ENCODE measurements around the gene METTL23.

DNA sequence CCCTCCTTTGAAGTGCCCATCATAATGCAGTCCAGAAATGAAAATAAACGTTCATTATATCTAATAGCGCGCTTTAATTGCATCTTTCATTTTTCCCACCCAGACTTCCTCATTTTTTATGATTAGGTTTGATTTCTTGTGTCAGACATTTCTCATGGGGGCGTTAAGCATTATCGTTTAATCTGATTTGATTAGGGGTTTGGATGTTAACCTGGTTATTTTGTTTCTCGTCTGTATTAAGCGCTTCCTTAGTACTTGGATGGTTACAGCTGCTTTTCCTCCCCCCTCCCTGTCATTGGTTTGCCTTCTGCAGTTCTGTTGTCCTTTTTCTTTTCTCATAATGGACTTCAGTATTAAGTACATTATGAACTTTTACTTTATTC lies 11.8 kb downstream of the METTL23 start:
- TF ChIP-seq, protein P1, sequence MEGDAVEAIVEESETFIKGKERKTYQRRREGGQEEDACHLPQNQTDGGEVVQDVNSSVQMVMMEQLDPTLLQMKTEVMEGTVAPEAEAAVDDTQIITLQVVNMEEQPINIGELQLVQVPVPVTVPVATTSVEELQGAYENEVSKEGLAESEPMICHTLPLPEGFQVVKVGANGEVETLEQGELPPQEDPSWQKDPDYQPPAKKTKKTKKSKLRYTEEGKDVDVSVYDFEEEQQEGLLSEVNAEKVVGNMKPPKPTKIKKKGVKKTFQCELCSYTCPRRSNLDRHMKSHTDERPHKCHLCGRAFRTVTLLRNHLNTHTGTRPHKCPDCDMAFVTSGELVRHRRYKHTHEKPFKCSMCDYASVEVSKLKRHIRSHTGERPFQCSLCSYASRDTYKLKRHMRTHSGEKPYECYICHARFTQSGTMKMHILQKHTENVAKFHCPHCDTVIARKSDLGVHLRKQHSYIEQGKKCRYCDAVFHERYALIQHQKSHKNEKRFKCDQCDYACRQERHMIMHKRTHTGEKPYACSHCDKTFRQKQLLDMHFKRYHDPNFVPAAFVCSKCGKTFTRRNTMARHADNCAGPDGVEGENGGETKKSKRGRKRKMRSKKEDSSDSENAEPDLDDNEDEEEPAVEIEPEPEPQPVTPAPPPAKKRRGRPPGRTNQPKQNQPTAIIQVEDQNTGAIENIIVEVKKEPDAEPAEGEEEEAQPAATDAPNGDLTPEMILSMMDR (IDR thresholded peaks at IDR 0.05): no peak
- TF ChIP-seq POLR2AphosphoS5 (IDR thresholded peaks at IDR 0.05): no peak

All from transverse colon (tissue), 4 donors.